Measurements from ENCODE around the gene MACROD1. TPM values are rescaled to one million over a fixed set of nuclear protein-coding genes. Genes with fewer than 3 reads are reported as not detected.

The MACROD1 gene
- total and polyA plus RNA-seq, 10 of the 15 experiments (the other 5 are each of a cell fraction or from before 2014, with no cell fraction given): 1.2 to 22.7 (median 11.3) TPM; not detected in 1

- TF ChIP-seq ELK1 (IDR thresholded peaks at IDR 0.05; ENCODE audit: low read depth, low read length) (no peak), CBX3 (IDR thresholded peaks at IDR 0.05; ENCODE audit: borderline replicate concordance, low read depth) (no peak), TARDBP (IDR thresholded peaks at IDR 0.05; ENCODE audit: borderline replicate concordance) (no peak), BMI1 (IDR thresholded peaks at IDR 0.05; ENCODE audit: borderline replicate concordance) (no peak), ATF7 (IDR thresholded peaks at IDR 0.05; ENCODE audit: low read depth) (no peak), ZBTB4 (CRISPR knock-in tag; IDR thresholded peaks at IDR 0.05) (no peak)
Observed at GRCh38 chr11:64202992-64203391, 37.1 kb upstream of the MACROD1 start (continued).

GRCh38 chr11:64201543-64201942 is 35.6 kb upstream of the MACROD1 start:
- BruUV-seq (replicated peaks): no TSS peak
- peaks cover 42% of the 10 kb centered on the region in 2 experiments for H3K36me3 ChIP-seq (ENCODE audit: control insufficient read depth in 2 of 2, insufficient read depth in 2 of 2, low read length in 1 of 2)
- CTCF ChIA-PET: interaction anchor here (0.6 to 9.7 kb wide), 5 partner anchors 13 to 601 kb away, joined by 3 to 238 read pairs (median 4); partner anchors contain the start of genes CATSPERZ, ESRRA and PPP1R14B
- TF ChIP-seq MTA3 (IDR thresholded peaks at IDR 0.05; ENCODE audit: borderline replicate concordance, low read length) (no peak), JUND (IDR thresholded peaks at IDR 0.05; ENCODE audit: low read depth, low read length) (no peak), PAX5 (IDR thresholded peaks at IDR 0.05; ENCODE audit: borderline replicate concordance, low read depth, low read length) (no peak), SPI1 (IDR thresholded peaks at IDR 0.05; ENCODE audit: borderline replicate concordance, insufficient read depth, low read depth, low read length) (no peak), CHD1 (IDR thresholded peaks at IDR 0.05; ENCODE audit: low read depth, low read length) (no peak), RAD51 (IDR thresholded peaks at IDR 0.05) (no peak), NR2C1 (IDR thresholded peaks at IDR 0.05) (no peak), E2F4 (IDR thresholded peaks at IDR 0.05; ENCODE audit: low read depth, low read length) (no peak), IRF3 (IDR thresholded peaks at IDR 0.05) (no peak), SMAD5 (IDR thresholded peaks at IDR 0.05; ENCODE audit: low read depth) (no peak), POU2F2 (IDR thresholded peaks at IDR 0.05; ENCODE audit: borderline replicate concordance, low read depth, low read length) (no peak), ZNF384 (IDR thresholded peaks at IDR 0.05; ENCODE audit: borderline replicate concordance, low read depth, low read length) (no peak)

More at GRCh38 chr11:64201543-64201942, 35.6 kb upstream of the MACROD1 start:
- peaks cover 12% of the 10 kb centered on the region for H3K79me2 ChIP-seq (ENCODE audit: control insufficient read depth, insufficient read depth, low read length)
- no peaks in the 10 kb centered on the region for H4K20me1 ChIP-seq (ENCODE audit: control insufficient read depth, insufficient read depth)
- ATAC-seq (no peak), DNase-seq (ENCODE audit: low read depth, low spot score) (no peak), FAIRE-seq (no peak)
- H3K9me3 ChIP-seq (replicated peaks; ENCODE audit: control insufficient read depth, insufficient read depth, low read length): no peaks in the 10 kb centered on the region
- intact Hi-C loops (cut with micrococcal nuclease; ENCODE audit: unreplicated experiment): no loop called here
- SMC1A ChIA-PET (ENCODE audit: uncharacterized antibody, unreplicated experiment): no interaction called here
- H3K27ac ChIP-seq (ENCODE audit: control insufficient read depth, insufficient read depth): no peak overlapping the region
- no peak overlapping the region for H3K4me3 ChIP-seq
- in situ Hi-C loops (cut with MboI): loop anchor here (5.0 kb wide), 1 partner anchor 101 kb away; the partner anchor contains the start of gene CATSPERZ
- 85% methylated on average over 3 of the region's 3 CpGs for WGBS (ENCODE audit: insufficient coverage, insufficient replicate concordance, low lambda C conversion rate, missing lambda C conversion rate)
- no peak overlapping the region for H3K4me2 ChIP-seq (ENCODE audit: control insufficient read depth, insufficient read depth)
- no peak overlapping the region for H2AFZ ChIP-seq (ENCODE audit: control insufficient read depth, low read depth, low read length)
- H3K27me3 ChIP-seq (replicated peaks in 1 of 2; ENCODE audit: control insufficient read depth in 2 of 2, insufficient read depth in 2 of 2, low read length in 1 of 2): no peaks in the 10 kb centered on the region
- RAD21 ChIA-PET (ENCODE audit: unreplicated experiment): interaction anchor here (0.7 kb wide), 1 partner anchor 99 kb away, joined by 3 read pairs; no protein-coding TSS in a partner anchor
- POLR2A ChIA-PET: interaction anchor here (1.2 kb wide), 1 partner anchor 22 kb away, joined by 5 read pairs; no protein-coding TSS in a partner anchor
- H3K9ac ChIP-seq (ENCODE audit: control insufficient read depth, insufficient read depth, low read length): no peak overlapping the region
- H3K4me1 ChIP-seq (ENCODE audit: control insufficient read depth, insufficient read depth, low read length): peaks cover 22% of the 10 kb centered on the region

Measured in GM12878 (cell line).